Mesothelial cell of epicardium (in vitro differentiated cells): ENCODE measurements around the gene PHACTR2. TPM values are rescaled to one million over a fixed set of nuclear protein-coding genes. Genes with fewer than 3 reads are reported as not detected.

Experiments used
- DNase-seq, 2 experiments: peaks; one replicate each; pipeline ENCODE4 v3.0.0; 2021; ENCODE audit warnings: low spot score in 2 of 2; ENCODE audit not compliant: unreplicated experiment in 2 of 2
- H3K27ac Mint-ChIP-seq: 2 replicates; pipeline ENCODE4 v1.8.0; 2021; ENCODE audit warnings: mixed read lengths
- H3K27me3 Mint-ChIP-seq: 2 replicates; pipeline ENCODE4 v1.8.0; 2021; ENCODE audit warnings: low read depth, mixed read lengths
- H3K36me3 Mint-ChIP-seq: 2 replicates; pipeline ENCODE4 v1.8.0; 2021; ENCODE audit warnings: mixed read lengths
- H3K4me1 Mint-ChIP-seq: 2 replicates; pipeline ENCODE4 v1.8.0; 2021; ENCODE audit warnings: mixed read lengths
- H3K4me3 Mint-ChIP-seq: 2 replicates; pipeline ENCODE4 v1.8.0; 2021; ENCODE audit warnings: mild to moderate bottlenecking, moderate library complexity, mixed read lengths
- H3K9me3 Mint-ChIP-seq: 2 replicates; pipeline ENCODE4 v1.8.0; 2021; ENCODE audit warnings: mixed read lengths
- total RNA-seq: library from RNA; stranded (reverse); gene quantifications from 3 replicates; pipeline ENCODE4 v1.2.1, GENCODE V29; 2021
- TF ChIP-seq, protein P1 (sequence below): fragments of 200-600 bp; sonication (generic); IDR thresholded peaks from one replicate; pipeline ENCODE4 v1.5.0; 2021; ENCODE audit warnings: antibody characterized with exemption; ENCODE audit not compliant: unreplicated experiment

The PHACTR2 gene
- total RNA-seq, 1 donor from 2014 or later = 124 TPM

DNA sequence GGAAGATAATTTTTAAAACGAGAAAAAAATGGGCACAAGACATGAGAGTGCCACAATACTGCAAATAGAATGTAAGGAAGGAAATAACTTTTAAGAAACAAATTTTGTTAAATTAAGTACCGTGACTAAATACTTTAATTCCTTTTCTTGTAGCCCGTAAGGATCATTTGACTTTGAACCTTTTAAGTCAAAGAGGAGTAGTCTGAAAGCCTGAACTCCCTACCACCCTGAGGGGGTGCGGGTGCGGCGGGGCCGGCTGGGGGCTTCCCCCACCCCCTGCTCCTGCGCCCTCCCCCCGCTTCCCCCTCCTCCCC, 231 bp upstream of the PHACTR2 start:
- TF ChIP-seq, protein P1, sequence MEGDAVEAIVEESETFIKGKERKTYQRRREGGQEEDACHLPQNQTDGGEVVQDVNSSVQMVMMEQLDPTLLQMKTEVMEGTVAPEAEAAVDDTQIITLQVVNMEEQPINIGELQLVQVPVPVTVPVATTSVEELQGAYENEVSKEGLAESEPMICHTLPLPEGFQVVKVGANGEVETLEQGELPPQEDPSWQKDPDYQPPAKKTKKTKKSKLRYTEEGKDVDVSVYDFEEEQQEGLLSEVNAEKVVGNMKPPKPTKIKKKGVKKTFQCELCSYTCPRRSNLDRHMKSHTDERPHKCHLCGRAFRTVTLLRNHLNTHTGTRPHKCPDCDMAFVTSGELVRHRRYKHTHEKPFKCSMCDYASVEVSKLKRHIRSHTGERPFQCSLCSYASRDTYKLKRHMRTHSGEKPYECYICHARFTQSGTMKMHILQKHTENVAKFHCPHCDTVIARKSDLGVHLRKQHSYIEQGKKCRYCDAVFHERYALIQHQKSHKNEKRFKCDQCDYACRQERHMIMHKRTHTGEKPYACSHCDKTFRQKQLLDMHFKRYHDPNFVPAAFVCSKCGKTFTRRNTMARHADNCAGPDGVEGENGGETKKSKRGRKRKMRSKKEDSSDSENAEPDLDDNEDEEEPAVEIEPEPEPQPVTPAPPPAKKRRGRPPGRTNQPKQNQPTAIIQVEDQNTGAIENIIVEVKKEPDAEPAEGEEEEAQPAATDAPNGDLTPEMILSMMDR = no peak
- Mint-ChIP-seq H3K9me3 (peaks cover 12% of the 10 kb centered on the region), H3K27ac (peak overlapping the region; percentile 79), H3K4me1 (peaks cover 64% of the 10 kb centered on the region), H3K4me3 (peak overlapping the region; percentile 89), H3K36me3 (peaks cover 12% of the 10 kb centered on the region), H3K27me3 (no peaks in the 10 kb centered on the region)
- DNase-seq = no peak

DNA sequence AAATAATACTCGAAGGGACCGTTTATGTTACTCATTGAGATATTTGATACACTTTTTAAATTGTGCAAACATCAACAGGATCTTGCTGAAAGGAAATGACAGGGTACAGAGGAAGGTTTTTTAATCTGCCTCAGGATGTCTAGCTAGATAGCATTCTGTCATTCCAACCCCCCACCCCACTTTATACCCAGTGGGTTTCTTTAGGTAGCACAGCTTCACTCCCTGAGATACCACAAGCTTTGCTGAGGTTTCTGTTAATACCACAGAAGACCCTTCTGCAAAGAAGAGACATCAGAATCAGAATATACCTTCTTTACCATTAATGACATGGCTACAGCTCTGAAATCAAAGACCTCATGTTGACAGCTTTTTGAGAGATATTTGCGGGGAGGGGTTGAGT, 1.3 kb downstream of the PHACTR2 start:
- TF ChIP-seq, protein P1 = no peak
- Mint-ChIP-seq H3K27me3 (no peaks in the 10 kb centered on the region), H3K27ac (peak overlapping the region; percentile 96), H3K4me1 (peaks cover 51% of the 10 kb centered on the region), H3K4me3 (peak overlapping the region; percentile 89), H3K36me3 (peaks cover 19% of the 10 kb centered on the region), H3K9me3 (peaks cover 23% of the 10 kb centered on the region)
- DNase-seq = no peak

DNA sequence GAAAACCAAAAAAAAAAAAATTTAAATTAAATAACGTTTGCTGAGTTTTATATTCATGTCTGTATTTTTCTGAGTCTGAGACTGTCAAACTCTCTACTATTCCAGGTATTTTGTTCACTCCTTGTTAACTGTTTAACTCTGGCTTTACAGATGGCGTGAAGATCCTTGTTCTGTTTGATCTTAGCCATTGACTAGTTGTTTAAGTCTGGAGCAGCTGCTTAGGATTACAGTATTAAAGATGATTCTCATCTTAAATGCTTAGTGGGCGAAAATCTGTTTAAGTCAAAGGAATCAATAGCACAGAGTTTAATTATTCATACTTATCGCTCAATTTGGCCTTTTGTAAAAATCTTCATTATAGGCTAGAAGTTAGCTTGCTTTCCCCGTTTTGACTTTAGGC, 2.4 kb downstream of the PHACTR2 start:
- Mint-ChIP-seq H3K36me3 (peaks cover 22% of the 10 kb centered on the region), H3K27me3 (no peaks in the 10 kb centered on the region), H3K27ac (peak overlapping the region; percentile 96), H3K9me3 (peaks cover 27% of the 10 kb centered on the region), H3K4me1 (peaks cover 40% of the 10 kb centered on the region), H3K4me3 (peak overlapping the region; percentile 89)
- TF ChIP-seq, protein P1 = no peak
- DNase-seq = no peak

DNA sequence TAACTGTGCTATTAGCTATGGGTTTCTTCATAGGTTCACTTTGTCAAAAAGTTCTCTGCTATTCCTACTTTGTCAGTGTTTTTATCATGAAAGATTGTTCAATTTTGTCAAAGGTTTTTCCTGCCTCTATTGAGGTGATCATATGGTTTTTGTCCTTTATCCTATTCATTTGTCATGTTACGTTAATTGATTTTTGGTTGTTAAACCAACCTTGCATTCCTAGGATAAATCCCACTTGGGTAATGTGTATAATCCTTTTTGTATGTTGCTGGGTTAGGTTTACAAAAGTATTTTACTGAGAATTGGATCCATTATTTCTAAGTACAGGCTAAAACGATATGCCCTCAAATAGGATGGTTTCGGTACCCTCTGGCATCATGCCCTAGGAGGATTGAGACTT, 5.0 kb downstream of the PHACTR2 start:
- Mint-ChIP-seq H3K9me3 (peaks cover 27% of the 10 kb centered on the region), H3K27me3 (no peaks in the 10 kb centered on the region), H3K27ac (no peak overlapping the region), H3K4me3 (no peak overlapping the region), H3K4me1 (peaks cover 29% of the 10 kb centered on the region), H3K36me3 (peaks cover 22% of the 10 kb centered on the region)
- TF ChIP-seq, protein P1 = no peak
- no peak for DNase-seq

DNA sequence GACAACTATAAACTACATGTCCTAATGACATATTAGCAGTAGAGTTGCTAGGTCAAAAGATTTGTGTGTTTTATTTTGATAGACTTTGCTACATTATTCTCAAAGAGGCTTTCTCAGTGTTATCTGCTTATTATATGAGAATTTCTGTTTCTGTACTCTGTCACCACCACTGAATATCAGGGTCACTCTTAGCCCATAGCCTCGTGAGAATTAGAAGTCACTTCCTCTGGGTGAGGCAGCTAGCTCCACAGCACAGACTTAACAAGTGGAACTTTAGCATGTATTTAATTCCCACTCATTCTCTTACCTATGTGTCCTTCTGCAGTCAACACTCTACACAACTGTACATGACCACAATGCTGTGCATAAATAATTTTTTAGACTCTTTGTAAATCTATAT, 6.7 kb downstream of the PHACTR2 start:
- TF ChIP-seq, protein P1 = no peak
- H3K36me3 Mint-ChIP-seq = peaks cover 22% of the 10 kb centered on the region
- H3K27me3 Mint-ChIP-seq = no peaks in the 10 kb centered on the region
- H3K9me3 Mint-ChIP-seq = peaks cover 27% of the 10 kb centered on the region
- no peak overlapping the region for H3K27ac Mint-ChIP-seq
- peaks cover 38% of the 10 kb centered on the region for H3K4me1 Mint-ChIP-seq
- H3K4me3 Mint-ChIP-seq = no peak overlapping the region
- DNase-seq = no peak

DNA sequence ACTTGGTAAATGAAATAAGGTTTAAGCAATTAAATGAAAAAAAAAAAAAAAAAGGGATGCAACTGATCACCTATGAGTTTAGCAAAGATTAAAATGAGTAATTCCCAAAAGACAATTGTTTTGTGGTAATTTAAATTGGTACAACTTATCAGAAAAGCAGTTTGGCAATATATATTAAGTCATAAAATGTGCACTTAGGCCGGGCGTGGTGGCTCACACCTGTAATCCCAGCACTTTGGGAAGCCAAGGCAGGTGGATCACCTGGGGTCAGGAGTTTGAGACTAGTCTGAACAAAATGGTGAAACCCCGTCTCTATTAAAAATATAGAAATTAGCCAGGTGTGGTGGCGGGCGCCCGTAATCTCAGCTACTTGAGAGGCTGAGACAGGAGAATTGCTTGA, 7.9 kb downstream of the PHACTR2 start:
- H3K9me3 Mint-ChIP-seq = peaks cover 27% of the 10 kb centered on the region

More for the DNA sequence above, 7.9 kb downstream of the PHACTR2 start:
- H3K4me3 Mint-ChIP-seq = no peak overlapping the region
- H3K27ac Mint-ChIP-seq = no peak overlapping the region
- no peak for DNase-seq
- H3K4me1 Mint-ChIP-seq = peaks cover 36% of the 10 kb centered on the region
- no peaks in the 10 kb centered on the region for H3K27me3 Mint-ChIP-seq
- peaks cover 22% of the 10 kb centered on the region for H3K36me3 Mint-ChIP-seq
- TF ChIP-seq, protein P1 = no peak
